Measurements from ENCODE around the gene CENPW. TPM values are rescaled to one million over a fixed set of nuclear protein-coding genes. Genes with fewer than 3 reads are reported as not detected.
A peak's percentile ranks its signal among the peaks of the same experiment; 100 is the strongest.

The CENPW gene
- total RNA-seq, 1 experiment from 2014 or later: 82.3 TPM

GRCh38 chr6:126335210-126335609 is 4.7 kb upstream of the CENPW start:
- no peak for DNase-seq
- no peaks in the 10 kb centered on the region for H3K27me3 ChIP-seq (ENCODE audit: insufficient read depth, low read length)
- no peak overlapping the region for H2AFZ ChIP-seq (ENCODE audit: low read length)
- H2AK5ac ChIP-seq (ENCODE audit: insufficient read length, low read length): no peak overlapping the region
- no peak overlapping the region for H2BK15ac ChIP-seq (ENCODE audit: low read depth, low read length)
- H3K56ac ChIP-seq (ENCODE audit: insufficient read length, low read depth, low read length): no peak overlapping the region
- TF ChIP-seq CTCF (conservative IDR thresholded peaks at IDR 0.05): peak; percentile 62
- H4K5ac ChIP-seq (ENCODE audit: insufficient read length, low read depth, low read length): no peak overlapping the region
- H3K79me2 ChIP-seq (ENCODE audit: insufficient read depth, low read length): no peaks in the 10 kb centered on the region
- no peak overlapping the region for H3K18ac ChIP-seq (ENCODE audit: insufficient read length, low read depth, low read length)
- H3K9ac ChIP-seq (ENCODE audit: extremely low read depth, insufficient read length, low read length): no peak overlapping the region
- no peaks in the 10 kb centered on the region for H3K79me1 ChIP-seq (ENCODE audit: insufficient read depth, low read depth, low read length, poor library complexity, severe bottlenecking)
- H2BK120ac ChIP-seq (ENCODE audit: low read depth, low read length, poor library complexity, severe bottlenecking): no peak overlapping the region
- H3K4ac ChIP-seq (ENCODE audit: low read depth, low read length): no peak overlapping the region
- no peak overlapping the region for H4K8ac ChIP-seq (replicated peaks; ENCODE audit: insufficient read length, low read depth, low read length)
- no peaks in the 10 kb centered on the region for H3K9me3 ChIP-seq (ENCODE audit: control insufficient read depth, low read depth, low read length)
- H3K14ac ChIP-seq (ENCODE audit: insufficient read depth, low read length): no peak overlapping the region
- H3K23me2 ChIP-seq (ENCODE audit: insufficient read length, low read depth, low read length, poor library complexity, severe bottlenecking): peaks cover under 1% of the 10 kb centered on the region
- Mint-ChIP-seq H3K27me3 (ENCODE audit: low read depth) (no peaks in the 10 kb centered on the region), H3K9me3 (no peaks in the 10 kb centered on the region), H3K36me3 (ENCODE audit: insufficient read depth in 1 of 3, low read depth in 3 of 3) (no peaks in the 10 kb centered on the region), H3K4me3 (no peak overlapping the region), H3K27ac (no peak overlapping the region), H3K4me1 (no peaks in the 10 kb centered on the region)
- H3T11ph ChIP-seq (ENCODE audit: low read length): no peak overlapping the region
- no peak overlapping the region for H2BK20ac ChIP-seq (ENCODE audit: low read depth, low read length, poor library complexity, severe bottlenecking)
- no peaks in the 10 kb centered on the region for H4K20me1 ChIP-seq (ENCODE audit: control insufficient read depth, insufficient read depth, insufficient read length)
- H3K4me2 ChIP-seq (ENCODE audit: insufficient read depth, insufficient read length, low read length): no peak overlapping the region
- H2BK12ac ChIP-seq (ENCODE audit: insufficient read length, low read depth, low read length): no peak overlapping the region
- H3K23ac ChIP-seq (ENCODE audit: insufficient read length, low read depth, low read length): no peak overlapping the region
- no peak overlapping the region for H3K27ac ChIP-seq (ENCODE audit: insufficient read length, low read depth, low read length)
- no peak overlapping the region for H4K91ac ChIP-seq (ENCODE audit: insufficient read length, low read depth, low read length)
- WGBS (ENCODE audit: extremely low coverage, insufficient read length, low lambda C conversion rate): no CpG with 5 or more reads among the region's 3 CpGs
- no peaks in the 10 kb centered on the region for H3K4me1 ChIP-seq (ENCODE audit: insufficient read depth, low read length)
- H2BK5ac ChIP-seq (ENCODE audit: insufficient read length, low read length): no peak overlapping the region
